DOHH2 (cell line): Measurements from ENCODE around the gene GALNT15.

Source experiments
- H3F3A ChIP-seq: fragments of 200-600 bp; sonication (generic), shearing (Covaris generic); 2 replicates; pipeline ENCODE4 v1.6.0; 2016; ENCODE audit warnings: antibody characterized with exemption, mild to moderate bottlenecking; ENCODE audit not compliant: control insufficient read depth, insufficient read depth
- H3K27ac ChIP-seq: fragments of 200-600 bp; sonication (generic); 2 replicates; pipeline ENCODE4 v1.5.1; 2014; ENCODE audit warnings: low read depth, mild to moderate bottlenecking, low read length, moderate library complexity
- H3K27me3 ChIP-seq: fragments of 200-600 bp; sonication (generic); 2 replicates; pipeline ENCODE4 v1.6.1; 2014; ENCODE audit warnings: mild to moderate bottlenecking, low read length, mixed read lengths; ENCODE audit not compliant: control insufficient read depth
- H3K36me3 ChIP-seq: fragments of 200-600 bp; sonication (generic); 2 replicates; pipeline ENCODE4 v1.6.1; 2014; ENCODE audit warnings: mild to moderate bottlenecking, low read length, moderate library complexity, mixed read lengths; ENCODE audit not compliant: control insufficient read depth
- H3K4me1 ChIP-seq: fragments of 200-600 bp; sonication (generic); 2 replicates; pipeline ENCODE4 v1.6.1; 2014; ENCODE audit warnings: mild to moderate bottlenecking, low read length, mixed read lengths; ENCODE audit not compliant: control insufficient read depth
- H3K4me2 ChIP-seq: fragments of 200-600 bp; sonication (generic); 2 replicates; pipeline ENCODE4 v1.6.0; 2014; ENCODE audit warnings: mild to moderate bottlenecking, low read length, moderate library complexity
- H3K4me3 ChIP-seq: fragments of 200-600 bp; sonication (generic); 2 replicates; pipeline ENCODE4 v1.5.1; 2014; ENCODE audit warnings: mild to moderate bottlenecking, low read length, mixed read lengths
- H3K79me2 ChIP-seq: fragments of 200-600 bp; sonication (generic); 2 replicates; pipeline ENCODE4 v1.6.1; 2014; ENCODE audit warnings: mild to moderate bottlenecking, low read length, mixed read lengths; ENCODE audit not compliant: control insufficient read depth
- H3K9me2 ChIP-seq: fragments of 200-600 bp; sonication (generic); replicated peaks from 2 replicates; pipeline ENCODE4 v1.6.1; 2014; ENCODE audit warnings: mild to moderate bottlenecking, low read length, mixed read lengths; ENCODE audit not compliant: control insufficient read depth
- H3K9me3 ChIP-seq: fragments of 200-600 bp; sonication (generic); 2 replicates; pipeline ENCODE4 v1.6.1; 2014; ENCODE audit warnings: antibody characterized with exemption, low read length, mixed read lengths; ENCODE audit not compliant: control insufficient read depth, insufficient read depth
- H4K20me1 ChIP-seq: fragments of 200-600 bp; sonication (generic); 2 replicates; pipeline ENCODE4 v1.6.0; 2014; ENCODE audit warnings: low read depth, mild to moderate bottlenecking, antibody characterized with exemption, low read length, moderate library complexity; ENCODE audit not compliant: control insufficient read depth, insufficient read depth
- CTCF ChIP-seq: fragments of 200-600 bp; sonication (generic); IDR thresholded peaks from one replicate; pipeline ENCODE4 v1.5.1; 2014; ENCODE audit warnings: antibody characterized with exemption, mild to moderate bottlenecking, low read depth, low read length; ENCODE audit not compliant: poor library complexity, severe bottlenecking
- EZH2phosphoT487 ChIP-seq: fragments of 200-600 bp; sonication (generic); IDR thresholded peaks from 2 replicates; pipeline ENCODE4 v1.6.1; 2017; ENCODE audit warnings: borderline replicate concordance, mild to moderate bottlenecking, antibody characterized with exemption, low read length, moderate library complexity, mixed read lengths

The GALNT15 gene

DNA sequence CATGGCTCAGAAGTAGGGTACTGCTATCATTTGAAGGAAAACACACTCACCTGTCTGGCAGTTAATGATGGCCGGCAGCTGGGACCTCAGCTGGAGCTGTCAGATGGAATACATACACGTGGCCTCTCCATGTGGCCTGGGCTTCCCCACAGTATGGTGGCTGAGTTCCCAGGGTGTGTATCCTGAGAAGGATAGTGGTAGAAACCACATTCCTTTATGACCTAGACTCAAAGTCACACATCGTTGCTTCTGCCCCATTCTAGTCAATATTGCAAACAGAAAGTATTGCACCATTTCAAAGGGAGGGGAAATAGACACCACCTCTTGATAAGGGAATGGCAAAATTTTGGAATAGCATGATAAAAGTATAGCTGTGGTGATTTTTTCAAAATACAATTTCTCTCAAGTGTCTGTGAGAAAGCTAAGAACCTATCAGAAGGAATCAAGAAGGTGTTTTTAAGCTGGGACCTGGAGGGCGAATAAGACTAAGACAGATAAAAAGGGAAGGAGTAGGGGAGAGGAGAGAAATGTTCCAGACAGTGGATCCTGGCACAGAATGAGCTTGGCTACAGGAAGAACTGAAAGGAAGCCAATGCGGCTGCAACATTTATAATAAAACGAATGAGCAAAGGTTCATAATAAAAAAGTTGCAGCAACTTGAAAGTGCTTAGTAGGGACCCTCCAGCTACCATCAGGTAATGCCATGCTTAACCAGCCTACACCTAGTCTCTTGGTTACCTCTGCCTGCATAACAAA is 40.1 kb upstream of the GALNT15 start:
- Histone ChIP-seq H4K20me1 (no peaks in the 10 kb centered on the region), H3K27me3 (no peaks in the 10 kb centered on the region), H3K79me2 (no peaks in the 10 kb centered on the region)

GRCh38 chr3:16136055-16136454 is 38.4 kb upstream of the GALNT15 start:
- Histone ChIP-seq H3F3A (no peaks in the 10 kb centered on the region), H3K27ac (no peak overlapping the region), H3K27me3 (no peaks in the 10 kb centered on the region), H4K20me1 (no peaks in the 10 kb centered on the region), H3K9me2 (no peaks in the 10 kb centered on the region), H3K79me2 (no peaks in the 10 kb centered on the region), H3K4me3 (no peak overlapping the region), H3K36me3 (no peaks in the 10 kb centered on the region), H3K4me1 (no peaks in the 10 kb centered on the region), H3K4me2 (no peak overlapping the region), H3K9me3 (no peaks in the 10 kb centered on the region)
- TF ChIP-seq CTCF (no peak), EZH2phosphoT487 (no peak)

More for the DNA sequence above, 40.1 kb upstream of the GALNT15 start:
- Histone ChIP-seq H3K4me1 (no peaks in the 10 kb centered on the region), H3K9me3 (no peaks in the 10 kb centered on the region), H3K27ac (no peak overlapping the region), H3F3A (no peaks in the 10 kb centered on the region), H3K36me3 (no peaks in the 10 kb centered on the region), H3K9me2 (no peaks in the 10 kb centered on the region), H3K4me2 (no peak overlapping the region), H3K4me3 (no peak overlapping the region)
- TF ChIP-seq CTCF: no peak
- no peak for TF ChIP-seq EZH2phosphoT487

GRCh38 chr3:16137044-16137443 is 37.4 kb upstream of the GALNT15 start:
- H3K27ac ChIP-seq: no peak overlapping the region
- no peak for TF ChIP-seq CTCF
- TF ChIP-seq EZH2phosphoT487: no peak
- H3K79me2 ChIP-seq: no peaks in the 10 kb centered on the region

More at GRCh38 chr3:16137044-16137443, 37.4 kb upstream of the GALNT15 start:
- Histone ChIP-seq H3K9me3 (no peaks in the 10 kb centered on the region), H3K27me3 (no peaks in the 10 kb centered on the region), H3F3A (no peaks in the 10 kb centered on the region), H4K20me1 (no peaks in the 10 kb centered on the region), H3K9me2 (no peaks in the 10 kb centered on the region), H3K4me3 (no peak overlapping the region), H3K4me1 (no peaks in the 10 kb centered on the region), H3K36me3 (no peaks in the 10 kb centered on the region), H3K4me2 (no peak overlapping the region)
